Frontal cortex (tissue), 4 donors: ENCODE measurements around the gene ADAP1. TPM values are rescaled to one million over a fixed set of nuclear protein-coding genes. Genes with fewer than 3 reads are reported as not detected.

Experiments used
- DNase-seq, 2 donors: peaks; one replicate each; pipeline ENCODE4 v3.0.0; 2012; ENCODE audit warnings: low spot score in 2 of 2
- FAIRE-seq: peaks from 2 replicates; lab custom pipeline; 2012; peaks lifted over from hg19 to GRCh38; lab: Jason Lieb, UNC
- total RNA-seq: library from RNA; depleted of rRNA; stranded (reverse); fragments of >200 nt; gene quantifications from one replicate; pipeline ENCODE4 v1.2.3, GENCODE V29; 2014
- donor health status: control.
- donor health status: control.
- donor health status: control.

Gene ADAP1
- total RNA-seq, 1 donor from 2014 or later = 33.8 TPM

DNA sequence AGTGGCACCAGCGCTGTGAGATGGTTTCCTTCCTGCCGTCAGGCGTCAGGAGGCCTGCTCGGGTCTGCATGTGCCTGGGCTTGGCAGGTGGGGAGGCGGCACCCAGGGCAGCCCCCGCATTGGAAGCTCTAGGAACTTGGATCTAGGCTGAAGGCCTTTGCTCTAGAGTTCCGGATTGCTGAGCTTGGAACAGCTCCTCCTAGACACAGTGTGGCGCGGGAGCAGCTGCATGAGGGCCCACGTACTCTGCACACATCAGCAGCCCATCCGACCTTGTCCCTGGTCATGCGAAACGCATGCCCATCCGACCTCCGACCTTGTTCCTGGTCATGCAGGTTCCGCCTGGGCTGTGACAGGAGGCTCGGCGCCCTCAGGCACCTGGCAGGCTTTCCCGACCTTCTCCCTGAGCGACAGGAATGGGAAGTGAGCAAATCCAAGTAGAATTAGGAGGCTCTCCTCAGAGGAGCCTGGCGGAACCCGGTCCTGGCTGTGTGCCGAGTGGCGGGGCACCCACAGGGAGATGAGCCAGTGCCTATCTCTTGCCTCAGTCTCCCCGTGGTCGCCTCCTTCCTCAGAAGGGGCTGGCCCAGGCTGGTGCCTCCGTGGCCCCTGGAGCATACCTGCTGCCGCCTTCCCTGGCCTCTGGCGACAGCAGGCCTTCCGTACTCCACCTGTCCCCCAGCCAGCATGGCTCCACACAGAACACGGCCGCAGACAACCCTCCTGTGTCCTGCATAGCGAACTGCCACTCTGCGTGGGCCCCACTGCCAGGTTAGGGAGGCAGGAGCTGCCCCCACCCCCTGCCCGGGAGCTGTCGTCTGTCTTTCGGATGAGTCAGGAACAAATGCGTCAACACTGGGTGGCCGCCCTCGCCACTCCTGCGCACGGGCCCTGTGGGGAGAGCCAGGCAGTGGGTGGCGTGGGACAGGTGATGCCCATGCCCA, 66.1 kb downstream of the ADAP1 start:
- DNase-seq (no peak), FAIRE-seq (no peak)

DNA sequence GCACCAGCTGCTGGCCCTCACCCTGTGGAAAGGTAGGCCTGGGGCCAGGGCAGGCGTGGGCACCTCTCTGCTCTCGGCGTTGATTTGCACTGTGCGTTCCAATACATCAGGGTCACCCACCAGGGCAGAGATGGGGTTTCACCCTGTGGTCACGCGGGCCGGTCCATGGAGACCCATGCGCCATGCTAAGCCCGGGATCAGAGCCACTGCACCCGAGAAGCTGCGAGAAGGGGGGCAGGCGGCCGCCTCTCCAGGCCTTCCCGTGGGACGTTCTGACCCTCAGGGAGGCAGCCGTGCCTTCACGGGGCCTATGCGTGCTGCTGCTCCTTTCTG, 67.0 kb downstream of the ADAP1 start:
- no peak for FAIRE-seq
- no peak for DNase-seq

DNA sequence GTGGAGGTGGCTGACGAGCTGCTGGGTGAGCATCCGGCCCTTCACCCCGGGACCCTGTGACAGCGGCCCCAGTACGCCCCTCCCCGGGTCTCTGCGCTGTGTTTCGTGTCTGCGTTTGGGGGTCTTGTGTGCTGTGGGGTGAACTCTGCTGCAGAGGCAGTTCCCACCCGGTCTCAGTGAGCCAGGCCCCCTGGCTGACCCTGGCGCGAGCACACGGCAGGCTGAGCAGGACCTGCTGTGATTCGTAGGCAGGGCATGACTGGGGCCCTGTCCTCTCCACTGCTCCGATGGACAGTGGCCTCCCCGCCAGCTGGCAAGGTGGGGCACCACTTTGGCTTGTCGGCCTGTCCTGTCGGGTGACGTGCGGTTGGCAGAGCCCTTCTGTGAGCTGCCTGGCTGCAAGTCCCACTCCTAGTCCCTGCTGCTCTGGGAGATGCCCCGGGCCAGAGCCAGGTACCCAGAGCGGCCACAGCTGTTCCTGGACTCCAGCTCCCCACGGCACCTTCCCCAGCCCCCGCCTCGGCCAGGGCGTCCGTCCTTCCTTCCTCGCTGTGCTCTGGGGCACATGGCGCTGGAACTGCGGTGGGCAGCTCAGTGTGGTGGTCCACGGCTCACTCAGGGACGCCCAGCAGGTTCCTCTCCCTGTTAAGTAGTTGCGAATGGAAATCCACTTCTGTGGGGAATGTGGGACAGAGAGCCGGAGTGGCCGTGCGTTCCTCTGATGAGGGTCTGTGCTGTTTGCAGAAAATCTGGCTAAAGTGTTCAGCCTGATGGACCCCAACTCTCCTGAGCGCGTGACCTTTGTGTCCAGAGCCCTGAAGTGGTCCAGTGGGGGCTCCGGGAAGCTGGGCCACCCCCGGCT, 67.6 kb downstream of the ADAP1 start:
- FAIRE-seq (no peak), DNase-seq (no peak)

DNA sequence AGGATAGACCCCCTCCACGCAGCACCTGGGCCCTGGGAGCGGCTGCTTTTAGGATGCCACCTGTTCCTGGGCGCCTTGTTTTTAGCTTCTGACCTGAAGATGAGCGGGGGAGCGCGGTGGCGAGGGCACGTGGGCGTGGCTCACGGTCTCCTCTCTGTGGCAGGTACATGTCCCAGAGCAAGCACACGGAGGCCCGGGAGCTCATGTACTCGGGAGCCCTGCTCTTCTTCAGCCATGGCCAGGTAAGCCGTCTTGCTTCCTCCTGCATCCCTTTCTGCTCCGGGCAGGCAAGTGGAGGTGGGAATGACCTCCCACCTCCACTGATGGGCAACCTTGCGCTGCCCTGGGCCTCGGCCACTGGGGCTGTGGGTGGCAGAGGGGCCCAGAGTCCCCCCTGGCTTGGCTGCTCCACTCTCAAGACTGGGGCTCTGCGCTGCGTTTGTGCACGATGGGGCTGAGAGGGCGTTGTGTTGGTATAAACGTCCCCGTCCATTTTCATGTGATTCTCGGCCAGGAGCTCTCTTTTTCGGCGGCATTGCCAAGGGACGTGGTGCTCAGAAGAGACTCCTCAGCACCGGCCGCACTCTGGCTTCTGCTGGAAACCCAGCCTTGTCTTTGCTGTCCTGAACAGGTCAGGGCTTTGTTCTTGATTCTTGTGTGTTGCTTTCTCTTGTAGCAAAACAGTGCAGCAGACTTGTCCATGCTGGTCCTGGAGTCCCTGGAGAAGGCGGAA, 68.4 kb downstream of the ADAP1 start:
- no peak for FAIRE-seq

DNA sequence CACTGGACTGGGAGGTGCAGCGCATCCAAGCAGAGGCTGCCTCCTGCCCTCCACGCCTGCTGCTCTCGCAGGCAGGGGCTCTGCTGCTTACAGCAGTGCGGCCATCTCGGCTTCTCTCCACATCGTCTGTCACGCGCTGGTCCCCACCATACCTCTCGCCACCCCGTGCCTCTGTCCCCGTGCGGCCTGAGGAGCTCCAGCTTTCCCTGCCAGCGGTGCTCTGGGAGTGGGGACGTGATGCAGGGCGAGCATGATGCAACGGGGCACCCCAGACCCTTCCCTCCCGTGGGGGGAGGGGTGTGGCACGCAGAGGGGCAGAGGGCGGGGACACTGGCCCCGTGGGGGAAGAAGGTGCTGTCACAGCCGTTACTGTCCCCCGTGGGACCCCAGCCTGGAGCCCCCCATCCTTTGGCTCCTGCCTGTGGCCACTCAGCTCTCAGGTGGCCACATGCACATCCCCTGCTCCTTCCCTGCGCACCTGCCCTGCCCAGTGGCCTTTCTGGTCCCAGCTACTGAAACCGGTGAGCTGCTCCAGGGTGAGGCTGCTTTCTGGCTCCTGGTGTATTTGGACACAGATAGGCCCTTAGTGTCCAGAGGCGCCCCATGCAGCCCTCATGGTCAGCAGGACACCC, 69.1 kb downstream of the ADAP1 start:
- no peak for DNase-seq
- FAIRE-seq = no peak

More for the DNA sequence above, 68.4 kb downstream of the ADAP1 start:
- no peak for DNase-seq

DNA sequence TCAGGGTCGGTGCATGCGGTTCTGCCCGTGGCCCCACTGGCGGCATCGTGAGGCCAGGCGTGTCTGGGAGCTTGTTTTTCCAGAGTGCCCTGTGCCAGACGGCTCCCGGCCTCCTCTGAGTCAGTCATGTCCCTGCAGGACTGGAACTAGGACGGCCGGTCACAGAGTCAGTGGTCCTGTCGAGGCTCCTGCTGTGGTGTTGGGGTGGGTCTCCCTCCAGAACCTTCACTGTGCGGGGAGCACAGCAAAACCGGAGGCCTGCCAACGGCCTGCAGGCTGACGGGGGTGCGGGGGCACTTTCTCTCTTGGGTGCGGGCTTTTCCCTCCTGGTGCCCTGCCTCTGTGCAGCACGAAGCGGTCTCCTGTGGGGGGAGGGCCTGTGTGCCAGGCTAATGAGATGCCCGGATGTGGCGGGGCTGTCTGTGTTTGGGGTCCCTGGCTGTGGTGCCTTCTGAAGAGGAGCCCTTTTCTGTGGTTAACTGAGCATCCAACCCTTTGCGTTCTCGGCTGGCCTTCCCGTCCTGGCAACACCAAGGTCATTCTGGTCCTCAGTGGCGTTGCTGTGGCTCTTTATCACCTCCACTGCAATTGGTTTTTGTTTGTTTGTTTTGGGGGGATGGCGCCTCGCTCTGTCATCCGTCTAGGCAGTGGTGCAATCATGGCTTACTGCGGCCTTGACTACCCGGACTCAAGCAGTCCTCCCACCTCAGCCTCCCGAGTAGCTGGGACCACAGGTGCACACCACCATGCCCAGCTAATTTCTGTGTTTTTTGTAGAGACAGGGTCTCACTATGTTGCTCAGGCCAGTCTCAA, 70.1 kb downstream of the ADAP1 start:
- DNase-seq (no peak), FAIRE-seq (no peak)

DNA sequence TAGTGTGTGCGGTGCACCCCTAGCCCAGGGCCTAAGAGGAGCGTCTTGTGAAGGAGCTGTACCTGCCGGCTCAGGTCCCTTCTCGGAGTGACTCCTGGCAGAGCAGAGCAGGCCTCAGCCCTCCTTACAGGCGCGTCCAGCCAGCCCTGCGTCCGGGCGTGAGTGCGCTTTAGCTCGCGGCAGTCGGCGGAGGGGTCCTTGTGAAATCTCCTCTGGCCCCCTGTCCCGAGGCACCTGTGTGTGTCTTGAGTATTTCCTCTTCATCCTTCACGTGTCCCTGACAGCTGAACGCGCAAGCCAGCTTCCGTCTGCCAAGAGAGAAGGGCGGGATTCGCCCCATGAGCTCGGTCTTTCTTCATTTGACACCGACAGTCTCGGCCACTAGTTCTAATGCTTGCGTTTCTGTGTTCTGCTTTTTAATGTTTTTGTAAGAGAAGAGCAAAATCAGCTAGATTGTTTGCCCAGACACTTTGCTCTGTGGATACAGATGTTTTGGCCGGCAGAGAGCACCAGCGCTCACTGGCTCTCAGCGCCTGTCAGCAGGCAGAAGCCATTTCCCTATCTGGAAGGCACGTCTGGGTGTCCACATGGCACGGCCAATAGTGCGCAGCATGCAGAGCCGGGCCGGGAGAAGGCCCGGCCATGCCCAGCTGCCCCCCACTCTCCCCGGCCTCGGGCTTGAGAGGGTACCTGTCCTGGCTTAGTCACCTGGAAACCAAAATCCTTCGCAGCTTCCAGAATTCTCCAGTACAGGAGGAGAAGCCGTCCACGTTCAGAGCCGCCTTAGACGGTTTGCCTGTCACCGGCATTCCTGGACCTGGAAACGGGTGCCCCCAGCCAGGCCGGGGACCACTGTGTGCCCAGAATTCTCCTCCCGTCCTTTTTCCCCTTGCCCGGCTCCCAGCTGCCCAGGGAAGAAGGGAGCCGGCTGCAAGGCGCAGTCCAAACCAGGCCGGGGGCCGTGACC, 71.1 kb downstream of the ADAP1 start:
- FAIRE-seq (no peak), DNase-seq (no peak)

DNA sequence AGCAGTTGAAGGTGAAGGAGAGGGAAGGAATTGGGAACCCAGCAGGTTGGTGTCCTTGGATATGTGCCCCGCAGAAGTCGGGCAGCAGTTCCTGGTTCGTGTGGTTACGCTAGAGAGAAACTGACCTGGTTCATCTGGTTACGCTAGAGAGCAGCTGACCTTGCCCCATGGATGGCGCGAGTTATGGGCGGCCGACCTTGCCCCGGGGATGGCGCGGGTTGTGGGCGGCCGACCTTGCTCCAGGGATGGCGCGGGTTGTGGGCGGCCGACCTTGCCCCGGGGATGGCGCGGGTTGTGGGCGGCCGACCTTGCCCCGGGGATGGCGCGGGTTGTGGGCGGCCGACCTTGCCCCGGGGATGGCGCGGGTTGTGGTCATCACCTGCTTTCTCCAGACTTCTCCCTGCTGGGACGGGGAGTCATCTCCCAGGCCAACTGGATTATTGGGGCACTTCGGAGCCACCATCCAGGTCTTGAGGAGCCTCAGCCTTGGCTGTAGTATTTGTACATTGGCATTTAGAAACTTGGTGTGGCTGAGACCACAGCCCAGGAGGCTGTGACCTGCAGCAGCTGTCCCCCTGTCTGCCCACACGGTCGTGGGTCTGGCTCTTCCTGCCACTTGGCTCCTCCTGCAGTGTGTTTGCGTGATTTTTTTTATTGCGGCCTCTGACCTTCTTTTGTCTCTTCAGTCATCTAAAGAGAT, 72.0 kb downstream of the ADAP1 start:
- FAIRE-seq = no peak
- no peak for DNase-seq

DNA sequence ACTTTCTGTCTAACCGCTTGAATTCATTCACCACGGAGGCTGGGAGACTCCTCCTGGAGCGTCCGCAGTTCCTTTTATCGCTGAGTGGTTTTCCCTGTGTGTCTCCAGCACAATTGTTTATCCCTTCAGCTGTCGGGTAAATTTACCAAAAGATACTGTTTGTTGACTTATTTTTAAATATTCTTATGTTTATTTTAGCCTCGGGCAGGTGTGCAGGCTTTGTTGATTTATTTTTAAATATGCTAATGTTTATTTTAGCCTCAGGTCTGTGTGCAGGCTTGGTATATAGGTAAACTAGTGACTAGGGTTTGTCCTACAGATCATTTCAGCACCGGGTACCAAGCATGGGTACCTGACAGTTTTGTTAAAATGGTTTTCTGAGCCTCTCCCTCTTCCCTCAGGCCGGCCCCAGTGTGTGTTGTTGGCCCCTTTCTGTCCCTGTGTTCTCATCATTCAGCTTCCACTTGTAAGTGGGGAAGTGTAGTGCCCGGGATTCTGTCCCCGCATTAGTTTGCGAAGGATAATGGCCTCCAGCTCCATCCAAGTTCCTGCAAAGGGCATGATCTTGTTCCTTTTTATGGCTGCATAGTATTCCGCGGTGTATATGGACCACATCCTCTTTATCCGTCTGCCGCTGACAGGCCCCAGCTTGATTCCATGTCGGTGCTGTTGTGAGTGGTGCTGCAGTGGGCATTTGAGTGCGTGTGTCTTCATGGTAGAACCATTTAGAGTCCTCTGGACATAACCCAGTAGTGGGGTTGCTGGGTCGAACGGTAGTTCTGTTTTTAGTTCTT, 72.8 kb downstream of the ADAP1 start:
- DNase-seq = no peak
- FAIRE-seq = no peak

DNA sequence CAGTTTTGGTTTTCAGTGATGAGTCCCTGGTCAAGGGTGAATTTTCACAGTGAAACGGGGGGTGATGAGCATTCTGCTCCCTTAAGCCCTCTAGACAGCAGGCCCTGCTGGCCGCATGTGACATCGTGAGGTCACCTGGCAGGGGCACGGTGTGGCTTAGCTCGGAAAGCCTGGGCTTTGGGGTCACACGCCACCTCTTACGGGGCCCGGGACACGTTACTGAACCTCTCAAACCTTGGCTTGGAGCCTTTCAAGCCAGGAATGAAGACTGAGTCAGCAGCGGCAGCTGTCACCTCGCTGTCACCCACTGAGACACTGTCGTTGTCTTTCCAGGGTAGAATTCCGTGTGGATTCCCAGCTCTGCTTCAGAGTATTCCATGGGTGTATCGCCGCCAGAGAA, 74.0 kb downstream of the ADAP1 start:
- FAIRE-seq (no peak), DNase-seq (no peak)

DNA sequence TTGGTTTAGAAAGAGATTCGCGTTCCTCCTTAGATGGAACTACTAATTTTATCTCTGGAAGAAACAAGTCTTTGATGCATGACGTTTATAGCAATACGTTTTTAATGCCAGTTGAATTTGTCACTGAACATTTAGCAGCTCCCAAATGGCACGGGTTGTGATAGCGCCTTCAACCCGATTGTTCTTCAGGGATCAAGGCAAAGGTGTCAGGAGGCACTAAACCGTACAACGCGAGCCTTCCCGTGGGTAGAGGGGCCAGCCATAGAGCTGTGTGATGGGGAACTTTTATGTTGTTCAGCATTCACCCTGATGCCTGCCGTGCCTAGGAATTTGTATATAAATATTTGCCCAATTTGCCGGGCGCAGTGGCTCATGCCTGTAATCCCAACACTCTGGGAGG, 74.8 kb downstream of the ADAP1 start:
- no peak for DNase-seq
- no peak for FAIRE-seq

DNA sequence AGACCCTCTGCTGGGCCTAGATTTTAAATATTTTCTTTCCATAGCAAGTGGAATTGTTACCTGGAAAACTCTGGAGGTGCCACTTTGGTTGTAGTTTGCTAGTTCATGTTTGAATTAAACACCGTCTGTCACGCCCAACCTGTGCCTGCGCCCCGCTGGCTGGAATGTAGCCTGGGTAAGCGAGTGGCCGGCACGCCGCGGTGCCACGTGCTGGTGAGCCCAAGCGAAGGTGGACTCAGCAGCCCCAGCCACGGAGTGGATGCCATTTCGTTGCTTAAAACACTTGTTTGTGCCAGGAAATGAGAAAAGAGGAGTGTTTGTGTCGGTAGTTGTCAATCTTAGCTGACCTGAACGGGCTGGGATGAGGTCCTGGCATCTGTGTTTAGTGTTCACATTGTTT, 75.4 kb downstream of the ADAP1 start:
- FAIRE-seq = no peak
- no peak for DNase-seq

DNA sequence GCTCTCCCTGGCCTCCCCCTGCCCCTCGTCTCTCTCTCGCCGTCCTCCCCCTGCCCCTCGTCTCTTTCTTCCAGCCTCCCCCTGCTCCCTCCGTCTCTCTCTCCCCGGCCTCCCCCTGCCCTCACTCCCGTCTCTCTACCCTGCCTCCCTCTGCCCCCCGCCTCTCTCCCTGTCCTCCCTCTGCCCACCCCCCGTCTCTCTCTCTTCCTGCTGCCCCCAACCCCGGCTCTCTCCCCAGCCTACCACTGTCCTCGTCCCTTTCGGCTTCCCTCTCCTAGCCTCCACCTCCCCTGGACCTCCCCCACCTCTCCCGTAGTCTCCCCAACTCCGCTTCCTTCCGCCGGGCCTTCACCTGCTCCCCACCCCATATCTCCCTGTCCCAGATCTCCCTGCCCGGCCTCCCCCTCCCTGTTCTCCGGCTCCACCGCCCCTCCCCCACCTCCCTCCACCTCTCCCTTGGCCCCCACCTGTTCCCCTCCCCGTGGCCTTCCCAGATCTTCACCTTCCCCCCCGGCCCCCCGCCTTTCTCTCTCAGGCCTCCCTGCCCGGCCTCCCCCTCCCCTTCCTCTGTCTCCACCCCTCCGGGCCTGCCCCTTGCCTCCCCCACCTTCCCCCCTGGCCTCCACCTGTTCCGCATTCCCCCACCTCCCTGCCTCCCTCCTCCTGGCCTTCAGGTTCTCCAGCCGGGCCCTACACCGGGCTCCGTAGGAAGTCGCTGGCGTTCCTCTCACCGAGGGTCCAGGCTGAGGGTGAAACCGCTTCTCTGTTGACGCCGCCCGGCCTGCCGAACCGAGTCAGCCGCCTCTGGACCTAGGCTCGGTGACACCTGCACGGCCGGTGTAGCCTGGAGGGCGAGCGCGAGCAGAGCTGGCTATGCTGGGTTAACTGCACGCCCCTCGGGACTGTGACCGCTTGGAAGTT, 76.9 kb downstream of the ADAP1 start:
- FAIRE-seq (no peak), DNase-seq (no peak)

DNA sequence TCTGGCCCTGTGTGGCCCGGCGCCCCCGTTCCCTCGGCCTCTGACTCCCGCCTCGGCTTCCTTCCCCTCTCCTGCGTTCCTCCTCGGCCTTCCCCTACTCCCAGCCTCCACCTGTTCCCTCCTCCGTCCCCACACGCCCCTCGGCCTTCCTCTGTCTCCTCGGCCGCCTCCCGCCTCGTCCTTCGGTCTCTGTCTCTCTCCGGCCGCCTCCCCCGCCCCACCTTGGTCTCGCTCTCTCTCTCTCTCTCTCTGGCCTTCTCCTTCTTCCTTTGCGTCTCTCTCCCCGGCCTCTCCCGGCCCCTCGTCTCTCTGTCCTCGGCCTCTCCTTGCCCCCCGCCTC, 77.5 kb downstream of the ADAP1 start:
- FAIRE-seq (no peak), DNase-seq (no peak)

DNA sequence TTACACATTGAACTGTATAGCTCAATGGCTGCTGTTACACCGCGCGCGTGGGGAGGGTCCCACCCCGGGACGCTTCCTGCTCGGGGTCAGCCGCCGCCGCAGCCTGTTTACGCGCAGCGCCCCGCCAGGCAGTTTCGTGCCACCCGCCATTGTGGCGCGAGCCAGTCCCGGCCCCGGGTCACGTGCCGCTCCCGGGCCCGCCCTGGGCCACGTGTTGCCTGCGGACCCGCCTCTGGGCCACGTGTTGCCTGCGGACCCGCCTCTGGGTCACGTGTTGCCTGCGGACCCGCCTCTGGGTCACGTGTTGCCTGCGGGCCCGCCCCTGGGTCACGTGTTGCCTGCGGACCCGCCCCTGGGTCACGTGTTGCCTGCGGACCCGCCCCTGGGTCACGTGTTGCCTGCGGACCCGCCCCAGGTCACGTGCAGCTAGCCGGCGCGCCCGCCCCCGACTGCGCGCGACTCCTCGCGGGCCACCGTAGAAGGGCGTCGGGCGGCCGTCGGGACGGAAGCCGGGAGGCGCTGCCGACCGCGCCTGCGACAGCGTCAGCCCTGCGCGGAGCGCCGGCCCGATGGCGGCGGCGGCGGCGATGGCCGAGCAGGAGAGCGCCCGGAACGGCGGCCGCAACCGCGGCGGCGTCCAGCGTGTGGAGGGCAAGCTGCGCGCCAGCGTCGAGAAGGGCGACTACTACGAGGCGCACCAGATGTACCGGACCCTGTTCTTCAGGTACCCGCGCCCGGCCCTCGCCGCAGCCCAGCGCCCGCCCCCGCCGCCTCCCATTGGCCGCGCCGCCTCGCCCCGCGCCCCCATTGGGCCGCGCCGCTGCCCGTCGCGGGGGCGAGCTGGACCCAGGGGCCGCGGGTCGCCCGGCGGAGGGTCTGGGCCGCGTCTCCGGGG, 78.2 kb downstream of the ADAP1 start, which contains the start of gene GET4:
Gene GET4 (plus strand): TSS at position 478 of the 895 bp plus-strand sequence. CDS start 92 bp downstream, at position 570.
- DNase-seq (peak; percentile 91 to 93), FAIRE-seq (no peak)
